Inflammatory macrophage treated with lipopolysaccharide for 4 hours (primary cell): ENCODE measurements around the gene SLC34A2.
"Not testable (repeated sequence)": the region's sequence is repeated elsewhere in the genome, so short reads cannot be mapped to it uniquely, and the experiment has no call there.

Experiments used
- DNase-seq: peaks from one replicate; pipeline ENCODE4 v3.0.0-alpha.2; 2020

SLC34A2 gene, protein sequence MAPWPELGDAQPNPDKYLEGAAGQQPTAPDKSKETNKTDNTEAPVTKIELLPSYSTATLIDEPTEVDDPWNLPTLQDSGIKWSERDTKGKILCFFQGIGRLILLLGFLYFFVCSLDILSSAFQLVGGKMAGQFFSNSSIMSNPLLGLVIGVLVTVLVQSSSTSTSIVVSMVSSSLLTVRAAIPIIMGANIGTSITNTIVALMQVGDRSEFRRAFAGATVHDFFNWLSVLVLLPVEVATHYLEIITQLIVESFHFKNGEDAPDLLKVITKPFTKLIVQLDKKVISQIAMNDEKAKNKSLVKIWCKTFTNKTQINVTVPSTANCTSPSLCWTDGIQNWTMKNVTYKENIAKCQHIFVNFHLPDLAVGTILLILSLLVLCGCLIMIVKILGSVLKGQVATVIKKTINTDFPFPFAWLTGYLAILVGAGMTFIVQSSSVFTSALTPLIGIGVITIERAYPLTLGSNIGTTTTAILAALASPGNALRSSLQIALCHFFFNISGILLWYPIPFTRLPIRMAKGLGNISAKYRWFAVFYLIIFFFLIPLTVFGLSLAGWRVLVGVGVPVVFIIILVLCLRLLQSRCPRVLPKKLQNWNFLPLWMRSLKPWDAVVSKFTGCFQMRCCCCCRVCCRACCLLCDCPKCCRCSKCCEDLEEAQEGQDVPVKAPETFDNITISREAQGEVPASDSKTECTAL

DNA sequence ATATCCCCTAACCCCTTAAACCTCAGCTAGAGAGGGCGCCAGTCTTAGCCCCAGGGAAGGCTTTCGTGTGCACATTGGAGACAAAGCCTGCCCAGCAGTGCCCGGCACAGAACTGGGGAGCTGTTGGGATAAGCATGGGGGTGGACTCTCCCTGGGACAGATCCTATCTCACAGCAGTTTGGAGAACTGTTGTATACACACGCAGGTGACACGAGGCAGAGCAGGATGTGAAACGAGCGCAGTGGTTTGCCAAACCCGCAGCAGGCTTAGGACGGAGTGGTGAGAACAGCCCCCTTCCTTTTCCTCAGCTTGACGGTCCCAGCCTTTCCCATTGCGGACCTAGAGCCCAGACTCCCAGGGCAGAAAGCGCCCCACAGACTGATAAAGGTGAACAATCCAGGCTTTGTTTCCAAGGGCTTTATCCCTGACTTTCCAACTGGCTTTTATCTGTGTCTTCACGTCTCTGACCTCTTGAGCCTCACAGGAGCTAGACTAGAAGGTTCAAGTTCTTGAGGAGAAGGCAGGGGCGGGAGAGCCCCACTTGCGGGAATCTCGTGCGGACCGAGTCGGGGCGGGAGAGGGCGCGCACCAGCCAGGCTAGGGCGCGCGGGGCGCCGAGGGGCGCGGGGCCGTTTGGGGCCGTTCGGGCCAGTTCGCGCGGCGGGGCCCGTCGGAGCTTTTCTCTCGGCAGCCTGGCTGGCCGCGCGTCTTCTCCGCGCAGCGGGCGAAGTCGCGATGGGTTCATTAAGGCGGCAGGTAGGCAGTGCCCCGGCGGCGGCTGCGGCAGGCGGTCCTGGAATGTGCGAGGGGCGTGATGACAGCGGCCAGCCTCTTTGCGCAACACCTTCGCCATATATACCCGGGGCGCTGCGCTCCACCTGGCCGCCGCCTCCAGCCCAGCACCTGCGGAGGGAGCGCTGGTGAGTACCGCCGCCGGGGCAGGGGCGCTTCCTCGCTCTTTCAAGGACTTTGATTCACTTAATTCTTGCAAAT lies at the start of gene SLC34A2:
Gene SLC34A2, plus strand, starts transcription at position 881 of the 993 bp plus-strand sequence. CDS start 6,650 bp downstream, outside the sequence.
- no peak for DNase-seq

DNA sequence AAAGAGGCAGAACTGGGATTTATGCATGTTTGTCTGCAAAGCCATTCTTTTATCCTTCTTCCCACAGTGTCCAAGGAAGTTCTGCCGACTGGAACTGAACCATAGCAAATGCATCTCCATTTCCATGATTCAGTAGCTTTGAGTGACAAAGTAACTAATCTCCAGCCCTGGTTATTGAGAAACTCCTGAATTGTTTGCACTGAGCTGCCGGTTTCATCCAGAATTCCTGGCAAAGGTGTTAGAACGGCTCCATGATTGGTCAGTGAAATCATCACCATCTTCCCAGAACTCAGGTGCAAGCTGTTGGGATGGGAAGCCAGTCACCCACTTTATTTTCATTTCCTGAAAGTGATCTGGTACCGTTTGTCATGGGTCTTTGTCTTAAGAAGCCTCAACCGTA lies 47.0 kb upstream of the SLC34A2 start:
- no peak for DNase-seq

DNA sequence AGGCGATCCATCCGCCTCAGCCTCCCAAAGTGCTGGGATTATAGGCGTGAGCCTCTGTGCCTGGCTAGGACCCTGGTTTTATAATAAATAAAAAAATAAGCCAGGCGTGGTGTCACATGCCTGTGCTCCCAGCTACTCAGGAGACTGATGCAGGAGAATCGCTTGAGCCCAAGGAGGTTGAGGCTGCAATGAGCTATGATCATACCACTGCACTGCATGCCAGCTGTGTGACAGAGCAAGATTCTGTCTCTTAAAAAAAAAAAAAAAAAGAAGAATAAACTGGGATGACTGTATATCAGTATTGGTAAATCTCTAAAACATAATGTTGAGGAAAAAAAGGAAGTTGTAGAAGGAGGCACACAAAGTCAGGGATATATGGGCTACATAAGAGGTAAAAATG lies 45.7 kb upstream of the SLC34A2 start:
- no peak for DNase-seq

DNA sequence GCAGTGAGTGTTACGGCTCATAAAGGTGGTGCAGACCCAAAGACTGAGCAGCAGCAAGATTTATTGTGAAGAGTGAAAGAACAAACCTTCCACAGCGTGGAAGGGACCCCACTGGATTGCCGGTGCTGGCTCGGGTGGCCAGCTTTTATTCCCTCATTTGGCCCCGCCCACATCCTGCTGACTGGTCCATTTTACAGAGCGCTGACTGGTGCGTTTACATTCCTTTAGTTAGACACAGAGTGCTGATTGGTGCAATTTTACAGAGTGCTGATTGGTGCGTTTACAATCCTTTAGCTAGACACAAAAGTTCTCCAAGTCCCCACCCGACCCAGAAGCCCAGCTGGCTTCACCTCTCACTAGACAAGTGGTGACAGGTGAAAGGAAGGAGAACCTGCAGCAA lies 42.0 kb upstream of the SLC34A2 start:
- DNase-seq, result not testable (repeated sequence)

DNA sequence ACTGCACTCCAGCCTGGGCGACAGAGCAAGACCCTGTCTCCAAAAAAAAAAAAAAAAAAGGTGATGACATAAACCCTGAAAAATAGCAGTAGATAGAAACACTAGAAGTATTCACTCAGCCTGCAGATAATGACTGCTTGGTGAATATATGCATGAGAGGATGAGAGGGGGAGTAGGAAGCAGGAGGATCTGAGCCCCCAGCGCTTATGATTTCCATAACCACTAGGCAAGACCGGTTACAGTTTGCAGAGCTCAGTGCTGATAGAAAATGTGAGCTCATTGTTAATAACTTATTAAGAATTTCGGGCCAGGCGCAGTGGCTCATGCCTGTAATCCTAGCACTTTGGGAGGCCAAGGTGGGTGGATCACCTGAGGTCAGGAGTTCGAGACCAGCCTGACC lies 40.8 kb upstream of the SLC34A2 start:
- DNase-seq, result no peak

DNA sequence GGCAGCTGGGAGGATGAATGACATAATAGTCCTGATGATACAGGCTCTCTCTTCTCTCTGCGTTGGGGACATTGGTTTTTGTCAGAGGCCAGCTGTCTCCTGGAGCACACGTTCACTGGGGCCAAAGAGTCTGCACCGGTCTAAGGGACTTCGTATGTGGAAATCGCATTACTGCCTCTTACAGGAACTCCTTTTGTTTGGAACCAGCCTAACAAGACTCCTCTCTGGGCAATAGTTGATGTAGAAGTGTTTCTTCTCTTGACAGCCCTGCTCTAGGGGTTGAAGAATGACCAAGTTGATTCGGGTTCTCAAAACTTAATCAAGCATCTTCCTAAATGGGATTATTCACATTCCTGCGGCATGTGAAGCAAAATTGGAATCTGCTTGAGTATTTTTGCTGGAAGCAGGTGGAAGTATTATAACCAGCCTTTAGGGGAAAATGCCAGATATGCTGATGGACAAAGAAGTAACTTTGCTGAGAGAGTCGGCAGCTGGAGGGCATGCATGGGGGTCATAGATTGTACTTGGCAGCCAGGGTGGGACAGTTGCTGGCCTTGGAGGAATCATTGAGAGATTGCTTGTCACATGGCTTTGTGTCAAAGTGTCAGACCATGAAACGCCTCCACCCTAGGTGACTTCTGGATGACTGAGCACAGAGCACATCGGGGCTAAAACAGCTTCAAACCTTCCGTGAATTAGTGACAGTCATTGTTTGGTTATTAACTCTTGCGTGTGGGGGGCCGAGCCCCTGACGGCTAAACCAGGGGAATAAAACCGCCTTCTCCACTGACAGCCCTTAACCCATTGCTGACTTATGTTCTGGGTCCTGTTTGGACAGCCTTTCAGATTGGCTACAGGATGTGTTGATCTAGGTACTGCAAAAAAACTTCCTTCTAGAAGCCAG lies 34.4 kb upstream of the SLC34A2 start:
- DNase-seq, result no peak

DNA sequence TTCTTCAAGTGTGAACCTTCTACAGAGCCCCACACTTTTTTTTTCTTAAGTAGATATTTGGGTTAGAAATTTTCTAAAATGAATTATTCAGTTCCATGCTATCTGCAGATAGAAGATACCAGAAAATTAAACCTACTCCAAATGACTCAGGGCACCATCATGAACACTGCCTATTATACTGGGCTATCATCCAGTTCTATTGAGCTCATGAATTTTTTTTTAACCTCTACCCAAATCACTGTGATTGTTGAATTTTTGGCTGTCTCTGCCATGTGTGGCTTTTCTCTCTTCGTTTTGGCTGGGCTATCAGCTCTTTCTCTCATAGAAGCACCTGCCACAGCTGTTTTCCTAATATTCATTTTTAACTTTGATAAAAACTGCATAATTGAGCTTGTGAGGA lies 31.0 kb upstream of the SLC34A2 start:
- no peak for DNase-seq

DNA sequence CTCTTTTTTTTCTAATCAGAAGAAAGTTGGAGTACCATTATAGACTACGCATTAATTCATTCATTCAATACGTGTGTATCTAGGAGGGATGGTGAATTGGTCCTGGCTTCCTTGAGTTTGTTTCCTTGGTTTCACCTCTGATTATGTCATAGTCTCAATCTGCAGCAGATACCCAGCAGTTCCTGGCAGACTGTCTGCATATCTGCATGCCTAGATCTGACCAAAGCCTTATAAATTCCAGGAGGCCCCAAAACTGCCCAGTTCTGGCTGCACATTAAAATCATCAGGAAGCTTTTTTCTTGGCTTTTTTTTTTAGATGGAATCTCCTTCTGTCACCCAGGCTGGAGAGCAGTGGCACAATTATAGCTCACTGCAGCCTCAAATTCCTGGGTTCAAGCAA lies 27.2 kb upstream of the SLC34A2 start:
- DNase-seq, result no peak

DNA sequence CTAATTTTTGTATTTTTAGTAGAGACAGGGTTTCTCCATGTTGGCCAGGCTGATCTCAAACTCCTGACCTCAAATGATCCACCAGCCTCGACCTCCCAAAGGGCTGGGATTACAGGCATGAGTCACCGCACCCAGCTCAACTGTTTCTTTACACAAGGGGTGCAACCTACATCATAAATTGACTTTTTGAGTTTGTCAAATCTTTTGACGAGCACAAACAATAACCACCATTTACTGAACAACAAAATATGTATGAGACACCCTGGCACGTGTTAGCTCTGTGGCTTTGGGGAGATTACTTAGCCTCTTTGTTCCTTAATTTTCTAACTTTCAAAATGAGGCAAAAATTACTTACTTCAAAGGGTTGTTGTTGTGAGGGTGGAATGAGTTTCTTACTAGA lies 23.5 kb upstream of the SLC34A2 start:
- DNase-seq, result no peak

DNA sequence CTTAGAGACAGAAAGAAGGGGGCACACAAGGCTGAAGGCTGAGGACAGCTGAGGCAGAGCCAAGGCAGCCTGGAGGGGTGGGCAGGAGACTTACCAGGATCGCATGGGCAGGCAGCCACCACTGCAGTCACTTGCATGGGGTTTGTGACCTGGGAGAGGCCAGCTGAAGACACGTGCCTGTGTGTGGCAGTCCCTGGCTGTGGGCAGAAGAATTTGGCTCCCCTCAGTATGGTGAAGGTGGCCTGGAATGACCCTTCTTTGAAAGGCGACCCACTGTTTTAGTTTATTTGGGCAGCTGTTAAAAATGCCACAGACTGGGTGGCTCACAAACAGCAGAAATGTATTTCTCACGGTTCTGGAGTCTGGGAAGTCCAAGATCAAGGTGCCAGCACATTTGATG lies 22.1 kb upstream of the SLC34A2 start:
- no peak for DNase-seq

DNA sequence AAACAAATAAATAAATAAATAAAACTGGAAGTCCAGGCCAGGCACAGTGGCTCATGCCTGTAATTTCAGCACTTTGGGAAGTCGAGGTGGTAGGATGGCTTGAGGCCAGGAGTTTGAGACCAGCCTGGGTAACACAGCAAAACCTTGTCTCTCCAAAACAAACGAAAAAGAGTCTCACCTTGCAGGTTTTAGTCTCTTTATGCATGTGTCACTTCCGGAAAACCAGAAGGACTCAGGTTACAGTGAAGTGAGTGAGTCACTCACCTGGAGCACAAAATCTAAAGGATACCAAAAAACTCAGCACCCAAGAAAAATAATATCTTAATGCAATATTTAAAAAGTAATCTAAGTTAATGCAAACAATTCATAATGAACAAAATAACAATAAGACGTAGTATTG lies 20.1 kb upstream of the SLC34A2 start:
- DNase-seq, result no peak

DNA sequence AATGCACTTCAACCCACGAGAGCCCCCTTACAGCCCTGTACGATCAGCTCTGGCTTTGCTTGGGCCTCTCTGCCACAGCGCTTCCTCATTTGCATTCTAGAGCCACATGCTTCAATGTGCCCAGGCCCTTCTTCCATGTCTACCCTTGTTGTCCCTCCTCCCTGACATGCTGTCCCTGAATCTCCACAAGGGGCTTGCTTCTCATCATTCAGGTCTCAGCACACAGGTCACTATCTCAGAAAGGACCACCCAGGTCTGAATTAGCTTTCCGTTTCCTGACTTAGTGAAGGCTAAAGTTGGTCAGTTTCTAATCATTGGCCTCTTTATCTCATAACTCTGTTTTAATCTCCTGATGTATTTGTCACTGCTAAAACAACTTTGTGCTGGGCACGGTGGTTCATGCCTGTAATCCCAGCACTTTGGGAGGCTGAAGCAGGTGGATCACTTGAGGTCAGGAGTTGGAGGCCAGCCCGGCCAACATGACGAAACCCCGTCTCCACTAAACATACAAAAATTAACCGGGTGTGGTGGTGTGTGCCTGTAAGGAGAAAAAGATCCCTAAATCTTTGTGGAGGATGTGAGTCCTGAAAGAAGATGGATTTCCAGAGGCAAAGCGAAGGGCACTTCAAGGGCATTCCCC lies 17.9 kb upstream of the SLC34A2 start:
- DNase-seq, result no peak

DNA sequence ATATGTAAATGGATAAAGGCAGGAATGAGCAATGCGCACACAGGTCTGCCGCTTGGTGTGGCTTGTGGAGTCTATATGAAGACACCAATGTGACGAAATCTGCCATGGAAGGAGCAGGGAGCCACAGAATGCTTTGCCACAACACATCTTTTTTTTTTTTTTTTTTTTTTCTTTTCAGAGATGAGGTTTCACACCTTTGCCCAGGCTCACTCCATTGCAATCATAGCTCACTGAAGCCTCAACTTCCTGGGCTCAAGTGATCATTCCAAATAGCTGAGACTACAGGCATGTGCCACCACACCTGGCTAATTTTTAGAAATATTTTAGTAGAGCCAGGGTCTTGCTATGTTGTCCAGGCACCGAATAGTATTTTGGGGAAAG lies 17.4 kb upstream of the SLC34A2 start:
- DNase-seq, result no peak

DNA sequence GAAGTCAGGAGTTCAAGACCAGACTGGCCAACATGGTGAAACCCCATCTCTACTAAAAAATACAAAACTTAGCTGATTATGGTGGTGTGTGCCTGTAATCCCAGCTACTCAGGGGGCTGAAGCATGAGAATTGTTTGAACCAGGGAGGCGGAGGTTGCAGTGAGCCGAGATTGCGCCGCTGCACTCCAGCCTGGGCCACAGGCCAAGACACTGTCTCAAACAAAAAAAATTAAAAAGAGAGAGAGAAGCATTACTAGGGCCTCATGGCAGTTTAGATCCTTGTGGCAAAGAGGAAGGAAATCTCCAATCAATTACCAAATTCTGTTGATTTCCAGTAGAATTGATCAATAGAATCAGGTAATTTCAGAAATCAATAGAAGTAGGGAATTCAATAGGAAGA lies 16.8 kb upstream of the SLC34A2 start:
- DNase-seq, result no peak

DNA sequence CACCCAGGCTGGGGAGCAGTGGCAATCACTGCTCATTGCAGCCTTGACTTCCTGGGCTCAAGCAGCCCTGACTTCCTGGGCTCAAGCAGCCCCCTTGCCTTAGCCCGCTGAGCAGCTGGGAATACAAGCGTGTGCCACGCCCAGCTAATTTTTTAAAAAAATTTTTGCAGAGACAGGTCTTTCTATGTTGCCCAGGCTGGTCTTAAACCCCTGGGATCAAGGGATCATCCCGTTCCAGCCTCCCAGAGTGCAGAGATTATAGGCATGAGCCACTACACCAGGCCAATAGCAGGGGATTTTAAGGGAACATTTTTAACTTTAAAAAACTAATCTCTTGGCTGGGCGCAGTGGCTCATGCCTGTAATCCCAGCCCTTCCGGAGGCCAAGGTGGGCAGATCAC lies 5.3 kb upstream of the SLC34A2 start:
- no peak for DNase-seq

DNA sequence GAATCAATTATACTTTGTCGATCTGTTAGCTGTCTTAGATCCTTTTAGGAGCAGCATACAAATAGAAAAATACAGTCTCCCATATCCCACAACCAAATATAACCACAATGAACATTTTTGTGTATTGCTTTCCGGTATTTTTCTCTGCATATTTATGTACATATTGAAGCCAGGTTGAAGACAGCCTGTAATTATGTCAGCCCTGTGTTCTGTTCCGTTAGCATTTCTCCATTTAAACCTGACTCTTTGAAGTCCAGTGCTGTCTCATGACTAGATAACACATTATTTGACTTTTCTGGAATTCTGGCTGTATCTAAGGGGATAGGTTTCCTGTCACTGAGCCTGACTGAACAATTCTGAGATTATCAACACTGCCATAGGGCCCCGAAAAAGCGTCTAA lies 4.0 kb upstream of the SLC34A2 start:
- DNase-seq, result no peak

DNA sequence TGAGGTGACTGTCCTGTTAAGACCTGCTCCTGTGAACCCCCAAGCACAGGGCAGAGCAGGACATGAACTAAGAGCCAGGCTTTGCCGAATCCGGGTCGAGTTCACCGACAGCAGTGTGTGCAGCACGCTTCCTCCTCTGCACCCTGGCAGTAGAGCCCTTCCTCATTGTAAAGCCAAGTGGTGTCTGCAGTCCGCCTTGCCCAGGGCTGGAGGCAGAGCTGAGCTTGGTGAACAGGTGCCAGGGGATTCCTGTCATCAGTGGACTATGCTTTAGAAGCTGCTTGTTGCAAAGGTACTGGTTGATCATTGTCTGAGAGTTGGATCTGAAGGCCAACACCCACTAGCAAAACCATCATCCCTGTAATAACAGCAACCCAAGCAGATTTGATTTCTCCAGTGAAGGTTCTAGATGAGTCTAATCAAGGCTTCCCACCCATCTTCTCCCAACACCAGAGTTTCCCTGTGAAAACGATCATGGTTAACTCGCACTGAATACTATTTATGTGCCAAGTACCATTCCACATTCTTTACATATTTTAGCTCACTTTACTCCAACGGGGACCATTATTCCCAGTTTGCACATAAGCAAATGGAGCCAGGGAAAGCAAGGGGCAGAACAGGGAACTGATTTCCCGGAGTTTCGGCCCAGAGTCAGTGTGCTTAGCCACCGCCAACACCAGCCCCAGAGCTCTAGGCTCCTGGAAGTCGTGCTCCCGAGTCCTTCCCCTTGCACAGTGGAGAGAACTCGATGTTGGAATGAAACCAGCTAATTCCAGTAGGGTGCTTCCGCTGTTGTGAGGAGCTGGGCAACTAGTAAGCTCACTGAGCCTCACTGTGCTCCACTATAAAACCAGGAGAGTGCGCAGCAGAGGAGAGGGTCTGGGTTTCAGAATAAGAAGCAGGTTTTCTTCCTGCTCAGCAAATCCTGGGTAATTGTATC lies 1.4 kb upstream of the SLC34A2 start:
- DNase-seq, result no peak

DNA sequence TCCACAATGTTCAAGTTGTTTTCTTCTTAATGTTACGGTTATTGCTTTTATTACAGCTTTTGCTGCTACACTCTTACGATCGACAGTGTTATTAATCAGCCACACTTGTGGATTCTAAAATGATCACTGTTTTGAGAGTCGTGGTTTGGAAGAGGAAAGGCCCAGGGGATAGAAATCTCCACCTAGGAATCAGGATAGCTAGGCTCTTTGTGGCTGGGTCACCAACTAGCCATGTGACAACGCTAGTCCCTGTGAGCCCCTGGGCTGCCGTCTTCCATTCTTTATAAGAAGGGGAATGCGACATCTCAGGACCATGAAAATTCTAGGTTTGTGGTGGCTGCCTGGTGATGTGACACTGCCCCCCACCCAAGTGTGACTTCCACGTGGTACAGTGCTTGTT lies 380 bp downstream of the SLC34A2 start:
- DNase-seq, result no peak

DNA sequence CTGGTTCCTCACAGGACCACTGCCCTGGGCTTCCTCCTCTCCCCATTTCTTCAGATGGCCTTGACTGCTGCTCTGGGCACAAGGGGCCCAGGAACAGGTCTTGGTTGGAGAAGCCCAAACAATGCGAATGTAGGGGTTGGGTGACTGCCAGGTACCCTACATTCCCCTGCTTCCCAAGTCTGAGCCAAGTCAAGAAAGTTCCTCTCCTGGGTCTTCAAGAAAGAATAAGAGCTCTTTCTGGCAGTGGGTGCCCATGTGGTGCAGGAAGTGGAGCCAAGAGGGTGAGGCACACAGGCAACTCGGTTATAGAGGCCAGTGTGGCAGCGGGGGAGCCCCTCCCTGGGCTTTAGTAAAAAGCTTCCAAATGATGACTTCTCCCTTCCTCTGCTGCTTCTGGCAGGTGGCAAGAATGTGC lies 2.7 kb downstream of the SLC34A2 start:
- DNase-seq, result no peak

DNA sequence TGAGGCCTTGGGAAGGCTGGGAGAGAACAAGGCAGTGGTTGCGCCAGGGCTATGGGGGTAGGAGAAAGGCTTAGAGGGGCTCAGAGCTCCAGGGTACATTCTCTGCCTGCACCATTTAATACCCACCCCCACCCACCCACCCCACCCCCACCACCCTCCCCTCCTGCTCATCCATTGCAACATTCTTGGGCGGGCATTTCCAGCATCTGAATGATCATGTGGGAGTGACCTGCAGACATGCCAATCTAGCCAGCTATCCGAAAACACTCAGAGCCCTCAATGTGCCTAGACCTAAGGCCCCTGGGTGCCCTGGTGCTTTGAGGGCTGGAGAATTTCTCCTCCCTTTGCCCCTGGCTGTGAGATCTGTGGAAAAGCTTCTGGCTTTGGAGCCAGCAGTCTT lies 3.1 kb downstream of the SLC34A2 start:
- DNase-seq, result no peak

DNA sequence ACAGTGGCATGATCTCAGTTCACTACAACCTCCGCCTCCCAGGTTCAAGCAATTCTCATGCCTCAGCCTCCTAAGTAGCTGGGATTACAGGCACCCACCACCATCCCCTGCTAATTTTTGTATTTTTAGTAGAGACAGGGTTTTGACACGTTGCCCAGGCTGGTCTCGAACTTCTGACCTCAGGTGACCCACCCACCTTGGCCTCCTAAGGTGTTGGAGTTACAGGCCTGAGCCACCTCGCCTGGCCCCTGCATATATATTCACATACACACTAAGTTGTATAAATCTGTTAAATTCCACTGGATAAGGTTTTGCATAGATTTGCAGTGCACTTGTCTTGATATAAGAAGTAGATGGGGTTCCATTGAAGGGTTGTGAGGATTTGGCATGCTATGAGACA lies 5.8 kb downstream of the SLC34A2 start:
- not testable (repeated sequence) for DNase-seq
